NCI-H446 (cell line): Measurements from ENCODE around the gene ADM2.

ENCODE experiments used
- DNase-seq, 2 experiments: peaks; one replicate each; lab custom pipeline; 2025; lab: John Stamatoyannopoulos, UW

ADM2 gene

DNA sequence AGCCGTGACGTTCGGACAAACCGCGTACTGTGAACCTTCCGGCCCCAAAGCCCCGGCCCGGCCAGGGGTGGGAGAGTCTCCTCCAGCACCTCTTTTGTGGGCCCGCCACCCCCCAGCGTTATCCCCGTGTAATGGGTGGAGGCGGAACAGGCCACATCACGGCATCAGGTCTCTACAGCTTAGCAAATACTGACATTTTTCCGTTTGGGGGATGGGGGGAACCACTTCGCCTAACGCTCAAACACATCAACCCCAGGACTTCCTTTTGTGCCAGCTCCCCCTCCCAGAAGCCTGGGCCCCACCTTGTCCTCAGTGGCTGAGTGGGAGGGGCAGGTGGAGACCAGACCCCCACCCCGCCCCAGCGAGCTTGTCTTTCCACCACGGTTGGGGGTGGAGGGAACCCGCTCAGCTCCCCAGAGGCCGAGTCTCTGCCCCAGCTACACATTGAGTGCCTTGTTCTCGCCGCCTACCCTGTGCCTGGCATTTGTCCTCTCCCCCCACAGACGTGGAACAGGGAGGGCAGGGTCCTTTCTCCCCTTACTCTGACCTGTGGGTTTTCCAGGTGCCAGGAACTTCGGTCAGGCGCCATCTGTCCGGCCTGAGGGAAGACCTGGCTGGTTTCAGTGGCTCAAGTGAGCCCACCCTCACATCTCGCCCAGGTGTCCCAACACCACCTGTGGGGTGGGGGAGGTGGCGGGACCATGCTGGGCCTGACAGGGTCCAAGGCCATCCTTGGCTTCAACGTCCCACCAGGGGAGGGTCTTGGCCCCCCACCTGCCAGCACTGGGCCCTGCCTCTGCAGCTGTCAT lies 36.1 kb upstream of the ADM2 start:
- no peak for DNase-seq

GRCh38 chr22:50445880-50446707 lies 35.2 kb upstream of the ADM2 start:
- DNase-seq, result no peak

DNA sequence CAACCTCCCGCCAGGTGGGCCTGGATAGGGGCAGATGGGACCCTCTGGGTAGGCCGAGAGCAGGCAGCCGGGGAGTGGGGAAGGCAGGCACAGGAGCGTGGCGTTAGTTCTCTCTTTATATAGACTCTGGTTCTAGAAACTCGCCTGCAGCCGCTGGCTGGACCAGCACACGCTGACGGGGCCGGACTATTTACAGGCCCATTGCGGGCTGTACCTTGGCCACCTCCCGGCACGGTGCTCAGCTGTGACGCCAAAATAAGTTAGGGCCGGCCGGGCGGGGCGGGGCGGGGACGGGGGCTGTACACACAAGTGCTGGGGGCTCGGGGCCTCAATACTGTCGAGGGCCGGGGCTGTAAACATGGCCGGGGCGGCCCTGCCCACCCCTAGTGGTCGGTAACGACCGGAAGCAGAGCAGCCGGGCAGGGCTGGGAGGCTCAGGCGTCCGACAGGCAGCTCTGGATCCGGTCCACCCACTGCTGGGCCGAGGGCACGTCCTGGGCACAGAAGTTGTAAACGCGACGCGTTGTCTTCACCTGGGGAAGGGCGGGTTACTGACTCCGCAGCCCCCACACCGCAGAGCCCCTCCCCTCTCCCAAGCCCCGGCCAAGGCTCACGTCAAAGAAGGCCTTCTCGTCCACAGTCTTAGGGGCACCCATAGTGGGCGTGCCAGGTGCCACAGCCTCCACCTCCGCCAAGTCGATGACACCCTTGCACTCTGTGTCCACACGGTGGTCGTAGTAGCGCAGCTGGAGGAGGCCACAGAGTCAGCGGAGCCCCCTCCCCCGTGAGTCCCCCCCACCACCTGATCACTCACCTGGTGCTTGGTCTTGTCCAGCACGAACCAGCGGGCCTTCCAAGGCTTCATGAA lies 34.4 kb upstream of the ADM2 start:
- no peak for DNase-seq

DNA sequence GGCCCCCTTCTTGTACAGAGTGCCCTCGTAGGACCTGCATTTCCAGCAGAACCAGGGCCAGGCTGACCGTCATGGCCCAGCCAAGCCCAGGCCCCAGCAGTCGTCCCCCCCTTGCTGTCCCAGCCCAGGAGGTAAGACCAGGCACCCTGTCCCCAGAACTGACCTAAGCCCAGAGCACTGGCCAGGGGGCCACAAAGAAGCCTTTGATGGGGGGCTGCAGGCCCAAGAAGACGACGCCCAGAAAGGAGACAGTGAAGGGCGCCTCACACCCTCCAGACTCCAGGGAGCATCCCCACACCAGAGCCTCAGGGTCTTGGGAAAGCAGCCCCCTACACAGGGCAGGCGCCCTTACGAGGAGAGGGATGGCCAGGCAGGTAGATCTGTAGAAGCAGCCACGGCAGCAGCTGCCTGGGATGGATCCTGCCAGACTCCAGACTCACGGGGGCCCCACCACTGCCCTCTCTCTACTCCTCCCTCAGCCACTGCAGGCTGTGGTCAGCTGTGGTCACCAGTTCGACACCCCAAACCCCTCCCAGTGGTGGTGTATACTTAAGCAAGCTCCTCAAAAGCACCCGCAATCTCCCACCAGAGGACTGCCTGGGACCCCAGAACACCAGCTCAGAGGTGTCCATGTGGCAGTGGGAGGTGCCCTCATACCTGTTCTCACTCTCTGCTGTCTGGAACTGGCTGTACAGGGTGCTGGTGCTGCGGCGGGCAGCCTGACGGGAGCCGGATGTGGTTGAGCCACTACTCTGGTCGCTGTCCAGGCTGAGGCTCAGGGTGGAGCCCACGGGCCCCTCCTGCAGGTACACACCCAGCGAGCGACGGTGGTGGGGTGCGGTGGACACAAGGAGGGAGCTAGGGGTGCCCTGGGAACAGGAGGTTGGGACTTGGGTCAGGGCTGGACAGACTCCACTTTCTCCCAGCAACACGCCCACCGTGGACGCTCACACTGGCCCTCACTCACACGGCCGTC lies 33.5 kb upstream of the ADM2 start:
- DNase-seq, result no peak

- DNase-seq, result no peak
Observed at GRCh38 chr22:50452649-50453048, 28.7 kb upstream of the ADM2 start.

GRCh38 chr22:50454556-50455075 lies 26.7 kb upstream of the ADM2 start:
- DNase-seq, result no peak

GRCh38 chr22:50455201-50455600 lies 26.1 kb upstream of the ADM2 start:
- DNase-seq, result no peak

DNA sequence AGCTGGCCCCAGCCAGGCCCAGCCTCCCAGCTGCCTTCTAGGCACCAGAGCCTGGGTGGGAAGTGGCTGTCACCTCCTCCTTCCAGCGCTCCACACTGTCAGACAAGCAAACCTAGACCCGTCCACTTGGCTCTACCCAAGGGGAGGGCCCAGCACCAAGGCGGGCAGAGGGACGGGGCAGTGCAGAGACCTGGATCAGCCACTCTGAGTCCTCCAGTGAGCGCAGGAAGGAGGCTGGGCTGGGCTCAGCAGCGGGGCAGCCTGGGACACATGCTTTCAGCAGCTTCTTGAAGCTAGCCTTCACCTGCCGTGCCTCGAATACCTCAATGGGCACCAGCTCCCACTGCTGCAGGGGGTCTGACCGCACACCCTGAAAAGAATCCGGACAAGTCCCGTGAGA lies 25.3 kb upstream of the ADM2 start:
- no peak for DNase-seq

GRCh38 chr22:50456466-50457234 lies 24.7 kb upstream of the ADM2 start:
- no peak for DNase-seq

DNA sequence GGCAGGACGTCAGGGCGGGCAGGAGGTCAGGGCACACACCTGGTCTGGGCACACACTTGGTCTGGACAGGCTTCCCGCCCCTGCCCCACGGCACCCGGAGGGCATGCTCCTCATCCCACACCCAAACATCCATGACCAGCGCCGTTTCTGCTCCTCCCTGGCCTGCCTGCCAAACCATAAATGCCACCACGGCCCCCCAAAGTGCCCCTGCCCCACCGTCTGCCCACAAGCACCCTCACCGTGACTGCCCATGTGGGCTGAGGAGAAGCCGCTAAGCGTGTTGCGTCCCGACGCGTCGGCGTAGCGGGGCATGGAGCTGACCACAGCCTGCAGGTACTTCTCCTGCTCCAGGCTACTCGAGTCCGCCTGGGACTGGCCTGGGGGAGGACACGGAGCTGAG lies 22.3 kb upstream of the ADM2 start:
- DNase-seq, result no peak

DNA sequence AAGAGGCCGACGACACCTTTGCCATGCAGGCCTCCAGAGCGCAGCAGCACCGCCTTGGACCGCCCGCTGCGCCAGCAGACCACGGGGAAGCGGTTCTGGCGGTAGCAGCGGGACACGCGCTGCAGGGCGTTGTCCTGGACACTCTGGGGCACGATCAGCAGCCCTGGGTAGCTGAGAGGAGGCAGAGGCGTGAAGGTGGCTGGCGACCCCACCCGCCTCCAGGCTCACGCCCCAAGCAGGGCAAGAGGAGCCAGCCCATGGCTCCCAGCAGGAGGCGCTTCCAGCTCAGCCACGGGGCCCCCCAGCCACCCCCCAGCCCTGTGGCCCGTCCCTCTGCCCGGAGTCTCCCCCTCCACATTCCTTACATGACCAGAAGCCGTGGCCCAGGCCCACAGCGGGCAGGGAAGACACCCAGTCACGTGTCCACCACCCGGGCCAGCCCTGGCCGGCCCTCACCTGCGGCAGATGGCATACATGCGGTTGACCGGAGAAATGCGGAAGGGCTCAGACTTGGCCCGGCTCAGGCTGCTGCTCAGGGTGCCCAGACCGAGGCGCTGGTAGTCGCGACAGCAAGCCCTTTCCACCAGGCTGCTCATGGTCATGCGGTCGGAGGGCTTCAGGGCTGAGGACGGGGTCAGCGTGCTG lies 21.7 kb upstream of the ADM2 start:
- no peak for DNase-seq

DNA sequence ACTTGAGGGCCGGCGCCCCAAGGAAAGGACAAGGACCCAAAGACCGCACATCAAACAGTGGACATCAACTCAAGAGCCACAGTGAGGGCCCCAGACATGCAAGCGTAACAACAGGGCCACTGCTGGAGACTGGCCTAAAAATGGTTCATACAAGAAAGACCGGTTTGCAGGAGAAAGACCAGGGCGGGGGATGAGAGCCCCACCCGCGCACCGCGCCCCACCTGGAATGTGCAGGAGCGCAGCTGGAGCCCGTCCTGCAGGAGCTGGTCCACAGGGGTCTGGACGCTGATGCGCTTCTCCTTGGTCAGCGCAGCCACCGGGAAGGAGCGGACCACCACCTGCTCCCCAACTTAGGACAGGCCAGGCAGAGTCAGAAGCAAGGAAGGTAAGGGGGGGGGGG lies 20.4 kb upstream of the ADM2 start:
- DNase-seq, result no peak

DNA sequence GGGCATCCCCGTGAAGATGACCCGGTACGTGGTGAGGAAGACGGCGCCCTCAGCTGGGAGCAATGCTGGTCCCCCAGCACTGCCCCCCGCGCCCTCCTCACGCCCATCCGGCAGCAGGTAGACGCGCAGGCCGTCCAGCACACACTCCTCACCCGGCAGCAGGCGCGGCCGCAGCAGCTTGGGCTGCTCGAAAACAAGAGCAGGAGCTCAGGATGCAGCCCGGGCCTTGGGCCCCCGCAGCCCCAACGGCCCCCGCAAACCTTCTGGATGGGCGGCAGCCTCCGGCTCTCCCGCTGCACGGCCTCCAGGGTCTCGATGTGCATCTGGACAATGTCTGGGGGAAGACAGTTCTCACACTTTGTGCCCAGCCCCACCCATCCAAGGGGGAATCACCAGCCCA lies 19.8 kb upstream of the ADM2 start:
- no peak for DNase-seq

GRCh38 chr22:50461979-50462540 lies 19.3 kb upstream of the ADM2 start:
- no peak for DNase-seq

- no peak for DNase-seq
Observed at GRCh38 chr22:50463188-50463900, 18.0 kb upstream of the ADM2 start.

DNA sequence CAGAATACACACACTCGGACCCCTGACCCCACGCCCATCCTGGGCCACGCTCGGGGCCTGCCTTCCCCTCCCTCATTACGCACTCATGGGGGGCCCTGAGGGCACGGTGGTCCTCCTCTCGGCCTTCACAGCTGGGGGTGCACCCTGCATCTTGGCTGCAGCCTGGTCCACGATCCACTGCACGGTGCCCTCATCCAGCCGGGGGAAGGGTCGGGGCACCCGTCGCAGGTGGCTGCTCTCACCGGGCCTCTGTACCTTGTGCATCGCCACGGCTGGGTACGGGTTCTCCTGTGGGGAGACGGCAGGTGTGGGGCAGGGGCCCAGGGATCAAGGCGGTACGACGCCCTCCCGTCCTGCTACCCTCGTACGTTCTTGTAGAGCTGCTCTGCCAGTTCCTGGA lies 16.9 kb upstream of the ADM2 start:
- DNase-seq, result no peak

DNA sequence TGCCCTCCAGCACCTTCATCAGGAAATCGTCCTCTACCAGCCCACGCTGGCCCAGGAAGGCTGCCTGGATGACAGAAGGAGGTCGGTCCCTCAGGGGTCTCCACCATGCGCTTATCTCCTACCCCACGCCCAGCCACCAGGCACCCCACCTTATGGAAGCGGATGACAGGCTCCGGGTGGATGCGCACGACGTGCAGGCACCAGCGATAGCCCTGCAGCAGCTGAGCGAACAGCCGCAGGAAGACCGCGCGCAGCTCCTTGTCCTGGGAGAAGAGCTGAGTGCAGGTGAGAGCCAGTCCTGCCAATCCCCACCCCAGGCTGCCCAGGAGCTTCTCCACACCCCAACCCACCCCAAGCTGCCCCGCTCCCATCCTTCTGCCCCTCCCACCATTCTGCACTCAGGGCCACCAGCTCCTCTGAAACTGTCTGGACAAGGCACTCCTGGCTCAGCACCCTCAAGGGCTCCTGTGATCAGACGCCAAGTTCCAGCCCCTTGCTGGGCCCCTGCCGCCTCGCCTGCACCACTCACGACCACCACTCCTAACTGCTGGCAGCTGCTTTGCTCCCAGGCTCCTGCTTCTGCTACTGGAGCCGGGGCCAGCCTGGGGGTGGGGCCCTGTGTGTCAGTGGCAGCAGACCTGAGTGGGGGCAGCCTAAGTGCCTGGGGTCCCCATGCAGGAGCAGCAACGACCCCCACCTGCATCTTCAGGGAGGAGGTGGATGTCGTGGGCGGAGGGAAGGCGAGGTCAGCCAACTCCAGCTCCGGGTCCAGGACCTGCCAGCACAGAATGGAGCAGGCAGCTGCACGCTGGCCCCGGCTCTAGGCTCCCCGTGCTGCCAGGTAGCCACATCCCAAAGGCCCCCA lies 16.0 kb upstream of the ADM2 start:
- DNase-seq, result no peak

- no peak for DNase-seq
Observed at GRCh38 chr22:50467341-50467740, 14.0 kb upstream of the ADM2 start.
